ENCODE measurements around the gene CCDC12. TPM values are rescaled to one million over a fixed set of nuclear protein-coding genes. Genes with fewer than 3 reads are reported as not detected.
A peak's percentile ranks its signal among the peaks of the same experiment; 100 is the strongest.

Gene CCDC12
- total and polyA plus RNA-seq, 3 experiments from 2014 or later, result 56.4 to 114 (median 59.8) TPM

GRCh38 chr3:46979958-46980497, 3.5 kb upstream of the CCDC12 start:
- Mint-ChIP-seq H3K4me3 (peak overlapping the region; percentile 83 to 97 (median 90)), H3K36me3 (peaks cover 0 to 17% (median 0%) of the 10 kb centered on the region in 3 donors), H3K27ac (peak overlapping the region; percentile 61 to 97 (median 95)), H3K4me1 (peaks cover 57 to 78% (median 68%) of the 10 kb centered on the region in 3 donors), H3K27me3 (peaks cover 0 to 2% of the 10 kb centered on the region in 2 donors), H3K9me3 (no peaks in the 10 kb centered on the region)
- Histone ChIP-seq H3K36me3 (ENCODE audit: insufficient read depth, low read length) (no peaks in the 10 kb centered on the region), H3K9me3 (ENCODE audit: low read length) (no peaks in the 10 kb centered on the region), H3K4me3 (ENCODE audit: low read length) (peak overlapping the region; percentile 85), H3K27me3 (ENCODE audit: insufficient read depth, low read length, poor library complexity, severe bottlenecking) (no peaks in the 10 kb centered on the region), H3K4me1 (ENCODE audit: insufficient read depth, low read length) (peaks cover 66% of the 10 kb centered on the region), H3K27ac (ENCODE audit: low read depth, low read length) (peak overlapping the region; percentile 82)
- DNase-seq, result no peak
- ChIA-PET POLR2A (interaction anchor here (0.9 to 2.2 kb wide), 9 partner anchors 8 to 61 kb away, joined by 3 to 16 read pairs (median 5); no protein-coding TSS in a partner anchor), CTCF (interaction anchor here (0.9 to 2.4 kb wide), 8 partner anchors 12 to 84 kb away, joined by 3 to 7 read pairs (median 4); no protein-coding TSS in a partner anchor)

- Mint-ChIP-seq H3K27me3 (peaks cover 0 to 2% of the 10 kb centered on the region in 2 donors), H3K9me3 (no peaks in the 10 kb centered on the region), H3K36me3 (peaks cover 0 to 23% (median 4%) of the 10 kb centered on the region in 3 donors), H3K27ac (peak within 1 kb of the TSS; percentile 86 to 98 (median 95)), H3K4me1 (peaks cover 57 to 78% (median 68%) of the 10 kb centered on the region in 3 donors), H3K4me3 (peak within 1 kb of the TSS; percentile 83 to 97 (median 90))
- H3K9me3 ChIP-seq (ENCODE audit: low read length), result no peaks in the 10 kb centered on the region
- H3K36me3 ChIP-seq (ENCODE audit: insufficient read depth, low read length), result no peaks in the 10 kb centered on the region
- H3K27ac ChIP-seq (ENCODE audit: low read depth, low read length), result peak within 1 kb of the TSS; percentile 82
- DNase-seq, result peak; percentile 93 to 96 (median 94)
- H3K4me1 ChIP-seq (ENCODE audit: insufficient read depth, low read length), result peaks cover 66% of the 10 kb centered on the region
- CTCF ChIA-PET, result interaction anchor here (0.8 to 2.4 kb wide), 8 partner anchors 11 to 84 kb away, joined by 3 to 7 read pairs (median 4); no protein-coding TSS in a partner anchor
- H3K4me3 ChIP-seq (ENCODE audit: low read length), result peak within 1 kb of the TSS; percentile 85
- no peaks in the 10 kb centered on the region for H3K27me3 ChIP-seq (ENCODE audit: insufficient read depth, low read length, poor library complexity, severe bottlenecking)
- POLR2A ChIA-PET, result interaction anchor here (0.9 to 2.2 kb wide), 9 partner anchors 9 to 60 kb away, joined by 3 to 16 read pairs (median 5); no protein-coding TSS in a partner anchor
Observed at GRCh38 chr3:46978985-46979944, 2.7 kb upstream of the CCDC12 start, which contains the start of gene NBEAL2. TSS of gene NBEAL2 (plus strand) at chr3:46979666. CDS start at chr3:46979862, 196 bp downstream.

DNA sequence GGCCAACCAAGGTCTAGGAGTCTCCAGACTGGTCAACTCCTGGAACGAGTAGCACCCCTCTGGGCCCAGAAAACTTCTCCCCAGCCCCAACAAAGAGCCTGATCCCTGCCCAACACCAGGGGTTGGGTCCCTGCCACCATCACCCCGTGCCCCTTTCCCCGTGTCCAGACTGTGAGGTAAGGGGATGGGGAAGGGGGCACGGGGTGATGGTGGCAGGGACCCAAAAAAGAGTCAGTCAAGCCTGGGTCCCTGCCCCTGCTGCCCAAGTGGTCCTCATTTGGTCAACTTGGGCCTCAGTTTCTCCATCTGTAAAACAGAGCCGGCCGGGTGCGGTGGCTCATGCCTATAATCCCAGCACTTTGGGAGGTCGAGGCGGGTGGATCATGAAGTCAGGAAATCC, 1.8 kb upstream of the CCDC12 start:
- peak overlapping the region; percentile 82 for H3K27ac ChIP-seq (ENCODE audit: low read depth, low read length)
- ChIA-PET CTCF (interaction anchor here (1.1 to 2.4 kb wide), 4 partner anchors 10 to 83 kb away, joined by 3 to 7 read pairs (median 4); no protein-coding TSS in a partner anchor), POLR2A (interaction anchor here (1.0 to 2.1 kb wide), 5 partner anchors 10 to 59 kb away, joined by 3 to 16 read pairs (median 6); no protein-coding TSS in a partner anchor)
- no peaks in the 10 kb centered on the region for H3K36me3 ChIP-seq (ENCODE audit: insufficient read depth, low read length)
- Mint-ChIP-seq H3K4me1 (peaks cover 59 to 79% (median 69%) of the 10 kb centered on the region in 3 donors), H3K36me3 (peaks cover 0 to 29% (median 4%) of the 10 kb centered on the region in 3 donors), H3K27ac (peak overlapping the region in 7 of 8 donors; percentile 45 to 98 (median 93)), H3K9me3 (no peaks in the 10 kb centered on the region), H3K4me3 (peak overlapping the region; percentile 66 to 97 (median 88)), H3K27me3 (peaks cover 0 to 2% of the 10 kb centered on the region in 2 donors)
- no peaks in the 10 kb centered on the region for H3K27me3 ChIP-seq (ENCODE audit: insufficient read depth, low read length, poor library complexity, severe bottlenecking)
- H3K9me3 ChIP-seq (ENCODE audit: low read length), result no peaks in the 10 kb centered on the region
- no peak for DNase-seq
- H3K4me1 ChIP-seq (ENCODE audit: insufficient read depth, low read length), result peaks cover 73% of the 10 kb centered on the region
- H3K4me3 ChIP-seq (ENCODE audit: low read length), result no peak overlapping the region

DNA sequence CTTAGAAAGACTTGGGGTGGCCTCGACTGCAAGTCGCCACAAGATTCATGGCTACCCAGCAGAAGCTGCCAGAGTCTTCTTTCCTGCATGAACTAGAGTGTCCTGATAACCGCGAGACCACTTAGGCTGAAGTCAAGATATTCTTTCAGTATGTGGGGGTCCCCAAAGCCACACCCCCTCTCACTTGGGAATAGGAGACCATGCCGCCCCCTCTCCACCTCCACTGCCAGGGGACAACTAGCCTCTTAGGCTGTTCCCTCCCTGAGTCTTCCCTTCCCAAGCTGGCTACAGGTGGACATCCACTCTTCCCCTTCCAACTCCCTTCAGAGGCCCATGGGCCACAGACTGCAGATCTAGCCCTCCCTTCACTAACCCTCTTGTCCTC, 1.3 kb upstream of the CCDC12 start:
- Mint-ChIP-seq H3K4me1 (peaks cover 60 to 77% (median 67%) of the 10 kb centered on the region in 3 donors), H3K9me3 (no peaks in the 10 kb centered on the region), H3K27me3 (peaks cover 0 to 2% of the 10 kb centered on the region in 2 donors), H3K27ac (peak overlapping the region; percentile 74 to 96 (median 88)), H3K4me3 (peak overlapping the region; percentile 63 to 100 (median 70)), H3K36me3 (peaks cover 0 to 29% (median 4%) of the 10 kb centered on the region in 3 donors)
- H3K4me1 ChIP-seq (ENCODE audit: insufficient read depth, low read length), result peaks cover 71% of the 10 kb centered on the region
- no peak for DNase-seq
- no peaks in the 10 kb centered on the region for H3K27me3 ChIP-seq (ENCODE audit: insufficient read depth, low read length, poor library complexity, severe bottlenecking)
- no peak overlapping the region for H3K4me3 ChIP-seq (ENCODE audit: low read length)
- no peaks in the 10 kb centered on the region for H3K36me3 ChIP-seq (ENCODE audit: insufficient read depth, low read length)
- POLR2A ChIA-PET, result interaction anchor here (1.3 kb wide), 1 partner anchor 24 kb away, joined by 6 read pairs; no protein-coding TSS in a partner anchor
- H3K27ac ChIP-seq (ENCODE audit: low read depth, low read length), result peak overlapping the region; percentile 52
- CTCF ChIA-PET, result interaction anchor here (1.1 to 2.0 kb wide), 2 partner anchors 10 to 21 kb away, joined by 3 to 6 read pairs; no protein-coding TSS in a partner anchor
- no peaks in the 10 kb centered on the region for H3K9me3 ChIP-seq (ENCODE audit: low read length)

GRCh38 chr3:46974421-46975171, 1.9 kb downstream of the CCDC12 start:
- Histone ChIP-seq H3K27ac (ENCODE audit: low read depth, low read length) (no peak overlapping the region), H3K36me3 (ENCODE audit: insufficient read depth, low read length) (no peaks in the 10 kb centered on the region), H3K4me1 (ENCODE audit: insufficient read depth, low read length) (peaks cover 75% of the 10 kb centered on the region), H3K27me3 (ENCODE audit: insufficient read depth, low read length, poor library complexity, severe bottlenecking) (no peaks in the 10 kb centered on the region), H3K9me3 (ENCODE audit: low read length) (no peaks in the 10 kb centered on the region), H3K4me3 (ENCODE audit: low read length) (no peak overlapping the region)
- POLR2A ChIA-PET, result interaction anchor here (1.2 kb wide), 1 partner anchor 16 kb away, joined by 3 read pairs; no protein-coding TSS in a partner anchor
- Mint-ChIP-seq H3K27ac (peak overlapping the region; percentile 63 to 88 (median 82)), H3K4me1 (peaks cover 70 to 86% (median 78%) of the 10 kb centered on the region in 3 donors), H3K27me3 (peaks cover 0 to 2% of the 10 kb centered on the region in 2 donors), H3K4me3 (peak overlapping the region; percentile 71 to 100 (median 92)), H3K36me3 (peaks cover 0 to 50% (median 6%) of the 10 kb centered on the region in 3 donors), H3K9me3 (no peaks in the 10 kb centered on the region)
- no peak for DNase-seq
- CTCF ChIA-PET, result interaction anchor here (1.4 kb wide), 1 partner anchor 16 kb away, joined by 3 read pairs; no protein-coding TSS in a partner anchor

GRCh38 chr3:46972396-46972795, 4.1 kb downstream of the CCDC12 start:
- Mint-ChIP-seq H3K9me3 (no peaks in the 10 kb centered on the region), H3K36me3 (peaks cover 0 to 64% (median 6%) of the 10 kb centered on the region in 3 donors), H3K4me1 (peaks cover 78 to 89% (median 84%) of the 10 kb centered on the region in 3 donors), H3K27ac (peak overlapping the region in 7 of 8 donors; percentile 62 to 94 (median 84)), H3K27me3 (peaks cover 0 to 2% of the 10 kb centered on the region in 2 donors), H3K4me3 (peak overlapping the region; percentile 13 to 78 (median 71))
- Histone ChIP-seq H3K4me3 (ENCODE audit: low read length) (no peak overlapping the region), H3K27me3 (ENCODE audit: insufficient read depth, low read length, poor library complexity, severe bottlenecking) (no peaks in the 10 kb centered on the region), H3K4me1 (ENCODE audit: insufficient read depth, low read length) (peaks cover 79% of the 10 kb centered on the region), H3K36me3 (ENCODE audit: insufficient read depth, low read length) (no peaks in the 10 kb centered on the region), H3K27ac (ENCODE audit: low read depth, low read length) (no peak overlapping the region), H3K9me3 (ENCODE audit: low read length) (no peaks in the 10 kb centered on the region)
- DNase-seq, result peak in 1 of 5 donors; percentile 29
- CTCF ChIA-PET, result no interaction called here
- POLR2A ChIA-PET, result interaction anchor here (0.7 kb wide), 2 partner anchors 12 to 21 kb away, joined by 3 to 5 read pairs; no protein-coding TSS in a partner anchor

- Histone ChIP-seq H3K36me3 (ENCODE audit: insufficient read depth, low read length) (no peaks in the 10 kb centered on the region), H3K4me3 (ENCODE audit: low read length) (no peak overlapping the region), H3K9me3 (ENCODE audit: low read length) (no peaks in the 10 kb centered on the region), H3K27me3 (ENCODE audit: insufficient read depth, low read length, poor library complexity, severe bottlenecking) (no peaks in the 10 kb centered on the region), H3K27ac (ENCODE audit: low read depth, low read length) (no peak overlapping the region), H3K4me1 (ENCODE audit: insufficient read depth, low read length) (peaks cover 79% of the 10 kb centered on the region)
- ChIA-PET POLR2A (no interaction called here), CTCF (no interaction called here)
- Mint-ChIP-seq H3K4me1 (peaks cover 82 to 90% (median 86%) of the 10 kb centered on the region in 3 donors), H3K4me3 (peak overlapping the region; percentile 49 to 78 (median 70)), H3K27me3 (peaks cover 0 to 2% of the 10 kb centered on the region in 2 donors), H3K27ac (peak overlapping the region; percentile 76 to 94 (median 84)), H3K9me3 (no peaks in the 10 kb centered on the region), H3K36me3 (peaks cover 0 to 67% (median 6%) of the 10 kb centered on the region in 3 donors)
- no peak for DNase-seq
Observed at GRCh38 chr3:46971742-46972141, 4.8 kb downstream of the CCDC12 start.

Data from CD8-positive, alpha-beta memory T cell (primary cell).